ENCODE measurements around the gene TYROBP. TPM values are rescaled to one million over a fixed set of nuclear protein-coding genes. Genes with fewer than 3 reads are reported as not detected.

Gene TYROBP
- total and polyA plus RNA-seq, 2 donors (not counting 1 experiment from before 2014, with no cell fraction given), result not detected

DNA sequence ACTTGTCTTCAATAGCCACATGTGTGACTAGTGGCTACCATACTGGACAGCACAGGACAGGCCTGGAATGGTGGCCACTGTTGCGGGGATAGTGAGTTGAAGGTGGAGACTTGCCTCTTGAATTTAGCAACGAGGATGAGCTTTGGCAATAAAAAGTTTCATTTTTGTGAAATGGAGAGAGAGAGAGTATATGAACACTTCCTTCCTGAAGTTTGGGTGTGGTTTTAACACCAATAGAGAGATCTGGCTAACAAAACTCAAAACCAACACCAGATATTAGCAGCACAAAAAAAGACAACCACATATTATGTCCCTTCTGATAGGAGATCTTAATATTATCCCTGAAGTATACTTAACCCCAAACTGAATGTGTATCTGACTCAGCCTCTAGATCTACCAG lies 21.8 kb upstream of the TYROBP start:
- Histone ChIP-seq H3K27ac (ENCODE audit: insufficient read depth, low read length) (no peak overlapping the region), H3K4me1 (ENCODE audit: control insufficient read depth, extremely low read depth, insufficient read depth, low read length) (no peaks in the 10 kb centered on the region), H3K4me2 (ENCODE audit: extremely low read depth, insufficient read depth, low read length) (no peak overlapping the region), H2AFZ (ENCODE audit: low read length) (no peak overlapping the region), H3K9me3 (ENCODE audit: control insufficient read depth, insufficient read depth, low read depth, low read length) (no peaks in the 10 kb centered on the region), H3K79me2 (ENCODE audit: control insufficient read depth, insufficient read depth, low read length) (no peaks in the 10 kb centered on the region), H3K4me3 (replicated peaks in 1 of 4; ENCODE audit: control extremely low read depth in 1 of 4, insufficient read depth in 1 of 4, low read depth in 3 of 4, low read length in 4 of 4) (no peak overlapping the region), H3K36me3 (ENCODE audit: control insufficient read depth, insufficient read depth, low read length) (no peaks in the 10 kb centered on the region), H4K20me1 (ENCODE audit: control insufficient read depth, extremely low read depth, insufficient read depth, low read length) (no peaks in the 10 kb centered on the region), H3K27me3 (ENCODE audit: control insufficient read depth, insufficient read depth, low read length) (peaks cover 3% of the 10 kb centered on the region), H3K9ac (ENCODE audit: insufficient read depth, low read length) (no peak overlapping the region)
- TF ChIP-seq EZH2 (IDR thresholded peaks at IDR 0.05; ENCODE audit: low read length, missing control alignments) (no peak), CTCF (conservative IDR thresholded peaks at IDR 0.05 in 1 of 2, IDR thresholded peaks at IDR 0.05 in 1 of 2; ENCODE audit: low read depth in 1 of 2, low read length in 2 of 2) (no peak)
- no peak for DNase-seq (ENCODE audit: low read depth in 2 of 2)

GRCh38 chr19:35928507-35928906 lies 20.4 kb upstream of the TYROBP start:
- H3K9me3 ChIP-seq (ENCODE audit: control insufficient read depth, insufficient read depth, low read depth, low read length), result no peaks in the 10 kb centered on the region
- H3K9ac ChIP-seq (ENCODE audit: insufficient read depth, low read length), result no peak overlapping the region
- no peak overlapping the region for H2AFZ ChIP-seq (ENCODE audit: low read length)
- H3K27ac ChIP-seq (ENCODE audit: insufficient read depth, low read length), result no peak overlapping the region
- H3K4me1 ChIP-seq (ENCODE audit: control insufficient read depth, extremely low read depth, insufficient read depth, low read length), result no peaks in the 10 kb centered on the region
- peaks cover 6% of the 10 kb centered on the region for H3K27me3 ChIP-seq (ENCODE audit: control insufficient read depth, insufficient read depth, low read length)
- DNase-seq (ENCODE audit: low read depth in 2 of 2), result no peak
- TF ChIP-seq CTCF (conservative IDR thresholded peaks at IDR 0.05 in 1 of 2, IDR thresholded peaks at IDR 0.05 in 1 of 2; ENCODE audit: low read depth in 1 of 2, low read length in 2 of 2) (no peak), EZH2 (IDR thresholded peaks at IDR 0.05; ENCODE audit: low read length, missing control alignments) (no peak)
- H3K36me3 ChIP-seq (ENCODE audit: control insufficient read depth, insufficient read depth, low read length), result no peaks in the 10 kb centered on the region
- no peaks in the 10 kb centered on the region for H4K20me1 ChIP-seq (ENCODE audit: control insufficient read depth, extremely low read depth, insufficient read depth, low read length)
- H3K4me3 ChIP-seq (replicated peaks in 1 of 4; ENCODE audit: control extremely low read depth in 1 of 4, insufficient read depth in 1 of 4, low read depth in 3 of 4, low read length in 4 of 4), result no peak overlapping the region
- H3K4me2 ChIP-seq (ENCODE audit: extremely low read depth, insufficient read depth, low read length), result no peak overlapping the region
- H3K79me2 ChIP-seq (ENCODE audit: control insufficient read depth, insufficient read depth, low read length), result no peaks in the 10 kb centered on the region

- H3K4me1 ChIP-seq (ENCODE audit: control insufficient read depth, extremely low read depth, insufficient read depth, low read length), result no peaks in the 10 kb centered on the region
- no peaks in the 10 kb centered on the region for H3K36me3 ChIP-seq (ENCODE audit: control insufficient read depth, insufficient read depth, low read length)
- H3K79me2 ChIP-seq (ENCODE audit: control insufficient read depth, insufficient read depth, low read length), result no peaks in the 10 kb centered on the region
- H3K9ac ChIP-seq (ENCODE audit: insufficient read depth, low read length), result no peak overlapping the region
- TF ChIP-seq EZH2 (IDR thresholded peaks at IDR 0.05; ENCODE audit: low read length, missing control alignments), result no peak
- TF ChIP-seq CTCF (conservative IDR thresholded peaks at IDR 0.05 in 1 of 2, IDR thresholded peaks at IDR 0.05 in 1 of 2; ENCODE audit: low read depth in 1 of 2, low read length in 2 of 2), result no peak
- H3K27ac ChIP-seq (ENCODE audit: insufficient read depth, low read length), result no peak overlapping the region
- no peak overlapping the region for H3K4me2 ChIP-seq (ENCODE audit: extremely low read depth, insufficient read depth, low read length)
- H4K20me1 ChIP-seq (ENCODE audit: control insufficient read depth, extremely low read depth, insufficient read depth, low read length), result no peaks in the 10 kb centered on the region
- H3K27me3 ChIP-seq (ENCODE audit: control insufficient read depth, insufficient read depth, low read length), result peaks cover 6% of the 10 kb centered on the region
- H3K9me3 ChIP-seq (ENCODE audit: control insufficient read depth, insufficient read depth, low read depth, low read length), result no peaks in the 10 kb centered on the region
- no peak for DNase-seq (ENCODE audit: low read depth in 2 of 2)
- no peak overlapping the region for H2AFZ ChIP-seq (ENCODE audit: low read length)
- H3K4me3 ChIP-seq (replicated peaks in 1 of 4; ENCODE audit: control extremely low read depth in 1 of 4, insufficient read depth in 1 of 4, low read depth in 3 of 4, low read length in 4 of 4), result no peak overlapping the region
Measured at GRCh38 chr19:35925501-35925900, 17.4 kb upstream of the TYROBP start.
